Left lung (tissue), 10 donors: ENCODE measurements around the gene KISS1. TPM values are rescaled to one million over a fixed set of nuclear protein-coding genes. Genes with fewer than 3 reads are reported as not detected.
A peak's percentile ranks its signal among the peaks of the same experiment; 100 is the strongest.

ENCODE experiments used
- ATAC-seq: fragments of 200-7000 bp; cut with Tn5 transposase; one replicate; pipeline ENCODE4 v1.9.1; 2020; ENCODE audit warnings: moderate library complexity
- DNase-seq, 4 donors: peaks; one replicate each; pipeline ENCODE4 v3.0.0-alpha.2; 2013 to 2020
- H3K27ac ChIP-seq, 2 donors: fragments of 200-600 bp; sonication (generic) in 1 of 2; one replicate each; pipeline versions ENCODE4 v1.5.0 to v1.8.0; 2020 to 2021
- H3K27me3 ChIP-seq, 2 donors: fragments of 200-600 bp; sonication (generic) in 1 of 2; one replicate each; pipeline versions ENCODE4 v1.5.0 to v1.8.0; 2020 to 2021
- H3K36me3 ChIP-seq, 2 donors: fragments of 200-600 bp; sonication (generic) in 1 of 2; one replicate each; pipeline versions ENCODE4 v1.5.0 to v1.8.0; 2020 to 2021
- H3K4me1 ChIP-seq, 2 donors: fragments of 200-600 bp; one replicate each; pipeline ENCODE4 v1.8.0; 2021
- H3K4me3 ChIP-seq, 2 donors: fragments of 200-600 bp; sonication (generic) in 1 of 2; one replicate each; pipeline versions ENCODE4 v1.5.0 to v1.8.0; 2020 to 2021; ENCODE audit warnings: mild to moderate bottlenecking in 1 of 2
- H3K9me3 ChIP-seq, 2 donors: fragments of 200-600 bp; sonication (generic) in 1 of 2; one replicate each; pipeline versions ENCODE4 v1.5.0 to v1.8.0; 2020 to 2021
- intact Hi-C, 2 donors: fragments of 100-400 bp; cut with DNase I; formaldehyde crosslinking; loops; one replicate each; pipeline versions ENCODE4 v1.11.2 to v1.14.2; 2022
- polyA plus RNA-seq, 6 donors: library from polyadenylated mRNA; unstranded; fragments of 120-200 nt; gene quantifications; one replicate each; pipeline ENCODE4 v1.2.1, GENCODE V29; 2013; ENCODE audit not compliant: insufficient read length in 6 of 6
- total RNA-seq, 2 donors: library from RNA; stranded (reverse); fragmentation: NEBNext Ultra II Directional; extraction: Animal tissue kit (Norgen Biotek cat#: 25700); gene quantifications; one replicate each; pipeline ENCODE4 v1.2.1, GENCODE V29; 2021
- TF ChIP-seq, protein P1 (sequence below), 2 donors: fragments of 200-600 bp; sonication (generic) in 1 of 2; IDR thresholded peaks; one replicate each; pipeline versions ENCODE4 v1.5.0 to v1.8.0; 2021; ENCODE audit warnings: antibody characterized with exemption in 2 of 2
- donor health status: DM: no; HTN: yes; CAD: no.
- donor health status: DM: no; HTN: no; CAD: no.

KISS1 gene
- total and polyA plus RNA-seq, 8 donors = 0.38 to 2.3 (median 0.92) TPM; not detected in 4

DNA sequence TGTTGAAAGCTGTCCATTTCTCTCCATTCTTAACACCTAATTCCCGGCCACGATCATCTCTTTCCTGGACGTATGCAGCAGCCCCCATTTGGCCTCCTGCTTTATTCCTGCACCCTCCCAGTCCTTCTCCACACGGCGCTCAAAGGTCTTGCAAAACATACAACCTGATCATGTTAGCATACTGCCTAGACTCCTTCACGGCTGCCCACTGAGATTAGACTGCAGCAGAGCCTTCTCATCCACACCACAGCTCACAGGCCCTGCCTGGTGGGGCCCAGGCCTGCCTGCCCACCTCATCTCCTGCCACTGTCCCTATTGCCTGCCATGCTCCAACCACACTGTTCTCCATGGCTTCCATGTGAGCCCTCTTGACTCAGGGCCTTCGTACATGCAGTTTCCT is 14.8 kb upstream of the KISS1 start:
- Histone ChIP-seq H3K9me3 (no peaks in the 10 kb centered on the region), H3K36me3 (no peaks in the 10 kb centered on the region), H3K27me3 (peaks cover 0 to 27% of the 10 kb centered on the region in 2 donors), H3K4me1 (peaks cover 7% of the 10 kb centered on the region in 2 donors), H3K27ac (no peak overlapping the region), H3K4me3 (no peak overlapping the region)
- no peak for ATAC-seq
- TF ChIP-seq, protein P1, sequence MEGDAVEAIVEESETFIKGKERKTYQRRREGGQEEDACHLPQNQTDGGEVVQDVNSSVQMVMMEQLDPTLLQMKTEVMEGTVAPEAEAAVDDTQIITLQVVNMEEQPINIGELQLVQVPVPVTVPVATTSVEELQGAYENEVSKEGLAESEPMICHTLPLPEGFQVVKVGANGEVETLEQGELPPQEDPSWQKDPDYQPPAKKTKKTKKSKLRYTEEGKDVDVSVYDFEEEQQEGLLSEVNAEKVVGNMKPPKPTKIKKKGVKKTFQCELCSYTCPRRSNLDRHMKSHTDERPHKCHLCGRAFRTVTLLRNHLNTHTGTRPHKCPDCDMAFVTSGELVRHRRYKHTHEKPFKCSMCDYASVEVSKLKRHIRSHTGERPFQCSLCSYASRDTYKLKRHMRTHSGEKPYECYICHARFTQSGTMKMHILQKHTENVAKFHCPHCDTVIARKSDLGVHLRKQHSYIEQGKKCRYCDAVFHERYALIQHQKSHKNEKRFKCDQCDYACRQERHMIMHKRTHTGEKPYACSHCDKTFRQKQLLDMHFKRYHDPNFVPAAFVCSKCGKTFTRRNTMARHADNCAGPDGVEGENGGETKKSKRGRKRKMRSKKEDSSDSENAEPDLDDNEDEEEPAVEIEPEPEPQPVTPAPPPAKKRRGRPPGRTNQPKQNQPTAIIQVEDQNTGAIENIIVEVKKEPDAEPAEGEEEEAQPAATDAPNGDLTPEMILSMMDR (IDR thresholded peaks at IDR 0.05) = no peak
- no peak for DNase-seq
- intact Hi-C loops = loop anchor here in 1 of 2 donors (5.0 kb wide), 1 partner anchor 156 kb away; no protein-coding TSS in a partner anchor

DNA sequence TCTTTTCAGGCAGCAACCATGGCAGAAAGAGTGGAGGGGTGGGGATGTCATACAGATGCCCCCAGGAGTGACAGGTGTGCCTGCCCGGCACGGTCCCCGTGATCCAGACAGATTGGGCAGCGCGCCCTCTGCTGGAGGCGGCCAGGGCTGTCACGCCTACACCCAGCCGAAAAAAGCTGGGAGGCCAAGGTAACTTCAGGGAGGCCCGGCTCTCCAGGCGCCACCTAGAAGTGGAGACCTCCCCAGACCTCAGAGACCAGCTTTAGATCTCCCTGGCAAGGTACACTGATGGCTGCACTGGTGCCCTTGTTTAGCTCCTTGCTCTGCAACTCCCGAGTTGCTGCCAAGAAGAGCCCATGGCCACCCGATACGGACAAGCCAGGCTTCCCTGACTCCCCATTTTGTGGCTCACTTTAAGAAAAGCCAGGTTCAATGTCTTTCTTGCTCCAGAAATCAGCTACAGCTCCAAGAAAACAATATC is 10.9 kb upstream of the KISS1 start:
- Histone ChIP-seq H3K27ac (no peak overlapping the region), H3K9me3 (no peaks in the 10 kb centered on the region), H3K4me3 (no peak overlapping the region), H3K4me1 (no peaks in the 10 kb centered on the region), H3K27me3 (peaks cover 0 to 30% of the 10 kb centered on the region in 2 donors), H3K36me3 (no peaks in the 10 kb centered on the region)
- ATAC-seq (peak; percentile 97), DNase-seq (peak in 3 of 4 donors; percentile 44 to 92 (median 54))
- intact Hi-C loops = no loop called here
- TF ChIP-seq, protein P1 (IDR thresholded peaks at IDR 0.05) = peak; percentile 84 to 87

DNA sequence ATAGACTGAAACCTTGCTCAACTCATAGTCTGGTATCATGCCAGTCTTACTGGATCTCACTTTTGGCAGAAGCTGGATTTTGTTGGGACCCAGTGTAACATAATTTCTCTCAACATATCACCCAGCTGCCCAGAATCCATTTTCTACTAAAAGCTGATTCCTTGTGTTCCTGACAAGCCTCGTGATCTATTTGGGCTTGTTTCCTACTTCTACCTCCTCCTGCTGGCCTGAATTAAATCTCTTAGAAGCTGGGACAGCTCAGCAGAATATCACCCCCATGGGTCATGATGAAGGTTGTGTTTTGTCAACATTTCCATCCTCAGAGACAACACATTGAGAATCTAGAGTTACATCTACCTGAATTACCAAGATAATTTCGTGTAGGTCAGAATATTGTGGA is 9.8 kb upstream of the KISS1 start:
- no peak for ATAC-seq

DNA sequence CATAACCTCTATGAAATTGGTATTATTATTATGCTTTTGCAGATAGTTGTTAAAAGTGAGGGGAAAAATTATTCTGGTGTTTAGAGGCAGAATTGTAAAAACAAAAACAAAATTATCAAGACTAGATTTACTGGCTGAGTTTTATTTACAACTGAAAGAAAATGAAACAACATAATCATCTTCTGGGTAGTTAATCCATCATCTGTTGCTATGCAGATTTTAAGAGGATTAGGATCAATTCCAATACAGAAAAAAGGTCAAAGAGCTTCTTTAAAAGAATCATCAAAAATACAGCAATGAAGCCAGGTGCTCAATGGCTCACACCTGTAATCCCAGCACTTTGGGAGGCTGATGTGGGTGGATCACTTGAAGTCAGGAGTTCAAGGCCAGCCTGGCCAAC is 9.2 kb upstream of the KISS1 start:
- H3K9me3 ChIP-seq = no peaks in the 10 kb centered on the region
- no peaks in the 10 kb centered on the region for H3K4me1 ChIP-seq
- H3K36me3 ChIP-seq = no peaks in the 10 kb centered on the region
- ATAC-seq (no peak), DNase-seq (no peak)
- no peak overlapping the region for H3K27ac ChIP-seq
- intact Hi-C loops = no loop called here
- peaks cover 0 to 30% of the 10 kb centered on the region in 2 donors for H3K27me3 ChIP-seq
- H3K4me3 ChIP-seq = no peak overlapping the region
- TF ChIP-seq, protein P1 (IDR thresholded peaks at IDR 0.05) = no peak

More for the DNA sequence above, 9.8 kb upstream of the KISS1 start:
- Histone ChIP-seq H3K27me3 (peaks cover 0 to 30% of the 10 kb centered on the region in 2 donors), H3K27ac (no peak overlapping the region), H3K4me1 (no peaks in the 10 kb centered on the region), H3K36me3 (no peaks in the 10 kb centered on the region), H3K9me3 (no peaks in the 10 kb centered on the region), H3K4me3 (no peak overlapping the region)
- DNase-seq = no peak
- intact Hi-C loops = no loop called here
- TF ChIP-seq, protein P1 (IDR thresholded peaks at IDR 0.05) = no peak

DNA sequence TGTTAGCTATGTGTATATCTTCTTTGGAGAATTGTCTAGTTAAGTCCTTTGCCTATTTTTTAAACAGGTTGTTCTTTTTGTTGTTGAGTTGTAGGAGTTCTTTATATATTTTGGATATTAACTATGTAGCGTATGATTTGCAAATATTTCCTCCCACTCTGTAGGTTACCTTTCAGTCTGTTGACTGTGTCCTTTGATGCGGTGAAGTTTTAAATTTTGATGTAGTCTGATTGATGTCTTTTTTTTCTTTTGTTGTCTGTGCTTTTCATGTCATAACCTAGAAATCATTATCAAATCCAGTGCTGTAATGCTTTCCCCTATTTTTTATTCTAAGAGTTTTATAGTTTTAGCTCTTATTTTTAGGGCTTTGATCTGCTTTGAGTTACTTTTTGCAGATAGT is 8.7 kb upstream of the KISS1 start:
- Histone ChIP-seq H3K4me3 (no peak overlapping the region), H3K4me1 (no peaks in the 10 kb centered on the region), H3K27ac (no peak overlapping the region), H3K9me3 (no peaks in the 10 kb centered on the region), H3K36me3 (no peaks in the 10 kb centered on the region), H3K27me3 (peaks cover 0 to 30% of the 10 kb centered on the region in 2 donors)
- no peak for DNase-seq
- TF ChIP-seq, protein P1 (IDR thresholded peaks at IDR 0.05) = no peak
- intact Hi-C loops = no loop called here
- ATAC-seq = no peak
